HCT116 (cell line): ENCODE results near the gene KANK4. TPM values are rescaled to one million over a fixed set of nuclear protein-coding genes. Genes with fewer than 3 reads are reported as not detected.

Experiments used
- ATAC-seq: fragments of 200-7000 bp; cut with Tn5 transposase; 2 replicates; pipeline ENCODE4 v1.9.1; 2020; ENCODE audit warnings: mild to moderate bottlenecking, moderate library complexity
- BruUV-seq: library from RNA; stranded (reverse); fragments of 400-500 nt; replicated peaks from 2 replicates; lab custom pipeline; 2021; lab: Mats Ljungman, UMichigan
- CTCF ChIA-PET: fragments of 300-600 bp; sonication (Branson Sonifier 250); formaldehyde crosslinking; loops from one replicate; lab custom pipeline; 2021; ENCODE audit warnings: antibody characterized with exemption; lab: Charles Lee
- POLR2A ChIA-PET: fragments of 300-600, 350-600 bp; sonication (Branson Sonifier 250); formaldehyde crosslinking; loops from one replicate; lab custom pipeline; 2021; ENCODE audit warnings: antibody characterized with exemption; lab: Charles Lee
- RAD21 ChIA-PET, 2 experiments: fragments of 300-600 bp; sonication (Branson Sonifier 250); formaldehyde crosslinking; loops; one replicate each; lab custom pipeline; 2023; ENCODE audit warnings: low total read pairs in 2 of 2; ENCODE audit not compliant: uncharacterized antibody in 2 of 2, unreplicated experiment in 2 of 2, low non-redundant PET in 1 of 2; lab: Charles Lee
- DNase-seq: peaks from one replicate; pipeline ENCODE4 v3.0.0-alpha.2; 2010; ENCODE audit warnings: low read depth, low spot score
- H2AFZ ChIP-seq: fragments of 200-600 bp; shearing (Covaris generic), sonication (generic); 2 replicates; pipeline ENCODE4 v1.6.1; 2017; ENCODE audit warnings: low read depth, mixed run types, mixed read lengths, antibody characterized with exemption, low read length; ENCODE audit not compliant: poor library complexity, severe bottlenecking
- H3K27ac ChIP-seq: 2 replicates; pipeline ENCODE4 v1.5.1; 2012; ENCODE audit warnings: low read depth, low read length
- H3K27me3 ChIP-seq: fragments of 200-600 bp; sonication (generic); 2 replicates; pipeline ENCODE4 v1.6.1; 2016; ENCODE audit warnings: mixed run types, low read length, mixed read lengths; ENCODE audit not compliant: insufficient read depth
- H3K36me3 ChIP-seq, 2 experiments: fragments of 200-500 bp in 1 of 2; fragments of 200-600 bp in 1 of 2; sonication (Bioruptor generic) in 1 of 2; sonication (generic) in 1 of 2; 2 replicates each; pipeline versions ENCODE4 v1.5.1 to v1.6.1; 2014 to 2016; ENCODE audit warnings: low read length in 2 of 2, inconsistent platforms in 1 of 2, mixed read lengths in 1 of 2, mixed run types in 1 of 2; ENCODE audit not compliant: insufficient read depth in 2 of 2, control insufficient read depth in 1 of 2
- H3K4me1 ChIP-seq, 2 experiments: fragments of 200-600 bp in 1 of 2; sonication (generic) in 1 of 2; 2 replicates each; pipeline versions ENCODE4 v1.5.1 to v1.6.1; 2012 to 2017; ENCODE audit warnings: low read length in 2 of 2, inconsistent platforms in 1 of 2, mild to moderate bottlenecking in 1 of 2, mixed read lengths in 1 of 2, mixed run types in 1 of 2, moderate library complexity in 1 of 2; ENCODE audit not compliant: insufficient read depth in 2 of 2, control insufficient read depth in 1 of 2
- H3K4me2 ChIP-seq: fragments of 200-600 bp; sonication (generic); 2 replicates; pipeline ENCODE4 v1.6.1; 2017; ENCODE audit warnings: mixed run types, low read length, mixed read lengths
- H3K4me3 ChIP-seq, 2 experiments: fragments of 200-600 bp in 1 of 2; sonication (generic) in 1 of 2; replicated peaks in 1 of 2; 2 replicates each; pipeline ENCODE4 v1.5.1; 2011 to 2016; ENCODE audit warnings: low read length in 2 of 2, control low read depth in 1 of 2, low read depth in 1 of 2, mild to moderate bottlenecking in 1 of 2, mixed read lengths in 1 of 2, mixed run types in 1 of 2
- H3K79me2 ChIP-seq: fragments of 200-600 bp; sonication (generic); 2 replicates; pipeline ENCODE4 v1.6.1; 2017; ENCODE audit warnings: mild to moderate bottlenecking, mixed run types, low read length, moderate library complexity, mixed read lengths; ENCODE audit not compliant: insufficient read depth
- H3K9ac ChIP-seq: fragments of 200-600 bp; sonication (generic); 2 replicates; pipeline ENCODE4 v1.6.1; 2016; ENCODE audit warnings: low read length, mixed read lengths
- H3K9me2 ChIP-seq: fragments of 200-600 bp; sonication (generic), shearing (Covaris generic); 2 replicates; pipeline ENCODE4 v1.6.1; 2017; ENCODE audit warnings: mixed run types, mild to moderate bottlenecking, moderate library complexity; ENCODE audit not compliant: insufficient read depth
- H3K9me3 ChIP-seq, 2 experiments: fragments of 200-500 bp in 1 of 2; fragments of 200-600 bp in 1 of 2; sonication (Bioruptor generic) in 1 of 2; sonication (generic) in 1 of 2; 2 replicates each; pipeline ENCODE4 v1.6.1; 2014 to 2017; ENCODE audit warnings: low read length in 2 of 2, mixed read lengths in 2 of 2, inconsistent platforms in 1 of 2, low read depth in 1 of 2, mild to moderate bottlenecking in 1 of 2, mixed run types in 1 of 2, moderate library complexity in 1 of 2; ENCODE audit not compliant: control insufficient read depth in 1 of 2, insufficient read depth in 1 of 2
- H4K20me1 ChIP-seq: fragments of 200-600 bp; sonication (generic), shearing (Covaris generic); 2 replicates; pipeline ENCODE4 v1.6.1; 2017; ENCODE audit warnings: mixed run types, mild to moderate bottlenecking, moderate library complexity; ENCODE audit not compliant: insufficient read depth
- CBX3 ChIP-seq: IDR thresholded peaks from 2 replicates; pipeline ENCODE4 v1.6.1; 2012; ENCODE audit warnings: low read depth
- EZH2 ChIP-seq: fragments of 200-600 bp; sonication (generic); IDR thresholded peaks from 2 replicates; pipeline ENCODE4 v1.6.1; 2017; ENCODE audit warnings: antibody characterized with exemption, mixed run types
- TCF7L2 ChIP-seq: IDR thresholded peaks from 2 replicates; pipeline ENCODE4 v1.7.0; 2011; ENCODE audit warnings: borderline replicate concordance, inconsistent platforms; ENCODE audit not compliant: insufficient read depth, insufficient read length; ENCODE audit errors: extremely low read depth
- intact Hi-C: fragments of 100-400 bp; cut with micrococcal nuclease; formaldehyde crosslinking; loops from 2 replicates; pipeline ENCODE4 v1.10.0; 2022
- total RNA-seq: library from RNA; stranded (reverse); gene quantifications from one replicate; pipeline ENCODE4 v1.2.1, GENCODE V29; 2021; ENCODE audit not compliant: unreplicated experiment
- TF ChIP-seq, protein P1 (sequence below), 3 experiments: fragments of 200-600 bp in 1 of 3; sonication (generic) in 1 of 3; IDR thresholded peaks in 2 of 3; conservative IDR thresholded peaks in 1 of 3; 2 replicates each; pipeline ENCODE4 v1.5.1; 2012 to 2017; ENCODE audit warnings: low read depth in 2 of 3, low read length in 2 of 3, antibody characterized with exemption in 1 of 3, borderline replicate concordance in 1 of 3, control low read depth in 1 of 3, mild to moderate bottlenecking in 1 of 3, mixed read lengths in 1 of 3, mixed run types in 1 of 3, moderate library complexity in 1 of 3; ENCODE audit not compliant: insufficient read depth in 1 of 3
- TF ChIP-seq, protein P2 (sequence below): IDR thresholded peaks from 2 replicates; pipeline ENCODE4 v1.6.1; 2012
- TF ChIP-seq, protein P3 (sequence below): IDR thresholded peaks from 2 replicates; pipeline ENCODE4 v1.6.1; 2012

Gene KANK4
- total RNA-seq, 1 experiment from 2014 or later: not detected

DNA sequence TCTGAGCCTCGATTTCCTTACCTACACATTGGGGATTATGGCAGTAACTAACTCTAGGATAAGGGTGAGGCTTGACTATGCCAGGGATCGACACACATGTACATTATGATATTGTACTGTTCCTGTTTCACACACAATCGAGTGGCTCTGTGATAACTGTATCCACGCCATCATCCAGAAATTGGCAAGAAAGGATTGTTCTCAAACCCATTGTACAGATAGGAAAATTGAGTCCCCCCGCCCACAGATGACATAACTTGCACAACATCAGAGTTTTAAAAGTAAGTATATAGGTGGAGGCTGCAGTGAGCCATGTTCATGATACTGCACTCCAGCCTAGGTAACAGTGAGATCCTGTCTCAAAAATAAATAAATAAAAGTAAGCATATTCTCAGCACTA is 3.8 kb downstream of the KANK4 start (continued):
- TF ChIP-seq, protein P1, sequence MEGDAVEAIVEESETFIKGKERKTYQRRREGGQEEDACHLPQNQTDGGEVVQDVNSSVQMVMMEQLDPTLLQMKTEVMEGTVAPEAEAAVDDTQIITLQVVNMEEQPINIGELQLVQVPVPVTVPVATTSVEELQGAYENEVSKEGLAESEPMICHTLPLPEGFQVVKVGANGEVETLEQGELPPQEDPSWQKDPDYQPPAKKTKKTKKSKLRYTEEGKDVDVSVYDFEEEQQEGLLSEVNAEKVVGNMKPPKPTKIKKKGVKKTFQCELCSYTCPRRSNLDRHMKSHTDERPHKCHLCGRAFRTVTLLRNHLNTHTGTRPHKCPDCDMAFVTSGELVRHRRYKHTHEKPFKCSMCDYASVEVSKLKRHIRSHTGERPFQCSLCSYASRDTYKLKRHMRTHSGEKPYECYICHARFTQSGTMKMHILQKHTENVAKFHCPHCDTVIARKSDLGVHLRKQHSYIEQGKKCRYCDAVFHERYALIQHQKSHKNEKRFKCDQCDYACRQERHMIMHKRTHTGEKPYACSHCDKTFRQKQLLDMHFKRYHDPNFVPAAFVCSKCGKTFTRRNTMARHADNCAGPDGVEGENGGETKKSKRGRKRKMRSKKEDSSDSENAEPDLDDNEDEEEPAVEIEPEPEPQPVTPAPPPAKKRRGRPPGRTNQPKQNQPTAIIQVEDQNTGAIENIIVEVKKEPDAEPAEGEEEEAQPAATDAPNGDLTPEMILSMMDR (IDR thresholded peaks at IDR 0.05 in 2 of 3, conservative IDR thresholded peaks at IDR 0.05 in 1 of 3; ENCODE audit: borderline replicate concordance in 1 of 3, insufficient read depth in 1 of 3, low read depth in 2 of 3, low read length in 2 of 3): no peak
- TF ChIP-seq, protein P2, sequence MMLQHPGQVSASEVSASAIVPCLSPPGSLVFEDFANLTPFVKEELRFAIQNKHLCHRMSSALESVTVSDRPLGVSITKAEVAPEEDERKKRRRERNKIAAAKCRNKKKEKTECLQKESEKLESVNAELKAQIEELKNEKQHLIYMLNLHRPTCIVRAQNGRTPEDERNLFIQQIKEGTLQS: no peak
- TF ChIP-seq CBX3 (no peak), TCF7L2 (no peak), EZH2 (no peak)
- TF ChIP-seq, protein P3, sequence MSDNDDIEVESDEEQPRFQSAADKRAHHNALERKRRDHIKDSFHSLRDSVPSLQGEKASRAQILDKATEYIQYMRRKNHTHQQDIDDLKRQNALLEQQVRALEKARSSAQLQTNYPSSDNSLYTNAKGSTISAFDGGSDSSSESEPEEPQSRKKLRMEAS: no peak

DNA sequence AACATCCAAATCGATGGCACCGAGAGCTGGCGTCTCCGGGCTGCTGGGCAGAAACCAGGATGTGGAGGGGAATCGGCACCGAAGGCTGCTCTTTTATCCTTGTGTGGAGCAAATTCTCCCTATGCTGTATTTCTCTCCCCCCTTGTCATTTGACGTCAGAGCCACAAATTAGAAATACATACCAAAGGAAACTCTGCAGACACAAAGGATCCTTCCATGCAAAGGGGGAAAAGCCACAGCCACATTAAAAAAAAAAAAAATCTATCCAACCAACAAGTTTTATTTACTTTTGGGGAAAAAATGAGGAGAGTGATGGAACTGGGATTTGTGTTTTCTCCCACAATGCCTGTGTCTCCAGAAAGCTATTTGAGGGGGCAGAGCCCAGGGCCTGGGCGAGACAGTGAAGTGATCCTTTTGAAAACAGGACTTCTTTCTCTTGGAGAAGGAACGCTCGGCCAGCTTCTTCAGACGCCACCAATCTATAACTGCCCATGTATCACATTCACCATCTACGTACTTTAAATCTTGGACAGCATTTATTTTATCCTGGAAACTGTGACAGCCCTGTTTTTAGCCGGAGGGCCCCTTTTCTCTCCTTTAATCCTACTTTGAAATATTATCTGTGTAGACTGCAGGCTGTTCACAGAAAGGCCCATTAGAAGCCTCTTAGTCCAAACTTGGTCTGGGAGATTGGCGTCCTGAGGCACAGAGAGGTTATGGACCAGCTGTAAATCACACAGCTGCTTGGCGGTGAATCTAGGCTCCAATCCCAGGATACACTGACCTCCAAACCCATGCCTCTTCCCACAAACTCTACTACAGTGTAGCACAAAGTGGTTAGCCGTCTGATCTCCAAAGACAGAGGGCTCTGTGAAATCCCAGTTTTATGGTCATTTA is 4.5 kb downstream of the KANK4 start:
- BruUV-seq: no TSS peak
- Histone ChIP-seq H3K9me3 (no peaks in the 10 kb centered on the region), H3K36me3 (no peaks in the 10 kb centered on the region), H3K4me3 (no peak overlapping the region), H3K79me2 (no peaks in the 10 kb centered on the region), H3K9ac (no peak overlapping the region), H3K4me1 (no peaks in the 10 kb centered on the region), H3K4me2 (no peak overlapping the region), H3K9me2 (no peaks in the 10 kb centered on the region), H3K27ac (no peak overlapping the region), H4K20me1 (no peaks in the 10 kb centered on the region), H3K27me3 (no peaks in the 10 kb centered on the region), H2AFZ (no peak overlapping the region)
- no peak for DNase-seq
- TF ChIP-seq CBX3: no peak
- intact Hi-C loops: no loop called here
- ChIA-PET POLR2A (no interaction called here), RAD21 (no interaction called here), CTCF (no interaction called here)
- ATAC-seq: no peak
